Iris pigment epithelial cell (primary cell): Measurements from ENCODE around the gene CDK9.
"Not testable (repeated sequence)": the region's sequence is repeated elsewhere in the genome, so short reads cannot be mapped to it uniquely, and the experiment has no call there.

Experiments used
- DNase-seq: peaks from one replicate; pipeline ENCODE4 v3.0.0-alpha.2; 2011; ENCODE audit warnings: low read depth

CDK9 gene

DNA sequence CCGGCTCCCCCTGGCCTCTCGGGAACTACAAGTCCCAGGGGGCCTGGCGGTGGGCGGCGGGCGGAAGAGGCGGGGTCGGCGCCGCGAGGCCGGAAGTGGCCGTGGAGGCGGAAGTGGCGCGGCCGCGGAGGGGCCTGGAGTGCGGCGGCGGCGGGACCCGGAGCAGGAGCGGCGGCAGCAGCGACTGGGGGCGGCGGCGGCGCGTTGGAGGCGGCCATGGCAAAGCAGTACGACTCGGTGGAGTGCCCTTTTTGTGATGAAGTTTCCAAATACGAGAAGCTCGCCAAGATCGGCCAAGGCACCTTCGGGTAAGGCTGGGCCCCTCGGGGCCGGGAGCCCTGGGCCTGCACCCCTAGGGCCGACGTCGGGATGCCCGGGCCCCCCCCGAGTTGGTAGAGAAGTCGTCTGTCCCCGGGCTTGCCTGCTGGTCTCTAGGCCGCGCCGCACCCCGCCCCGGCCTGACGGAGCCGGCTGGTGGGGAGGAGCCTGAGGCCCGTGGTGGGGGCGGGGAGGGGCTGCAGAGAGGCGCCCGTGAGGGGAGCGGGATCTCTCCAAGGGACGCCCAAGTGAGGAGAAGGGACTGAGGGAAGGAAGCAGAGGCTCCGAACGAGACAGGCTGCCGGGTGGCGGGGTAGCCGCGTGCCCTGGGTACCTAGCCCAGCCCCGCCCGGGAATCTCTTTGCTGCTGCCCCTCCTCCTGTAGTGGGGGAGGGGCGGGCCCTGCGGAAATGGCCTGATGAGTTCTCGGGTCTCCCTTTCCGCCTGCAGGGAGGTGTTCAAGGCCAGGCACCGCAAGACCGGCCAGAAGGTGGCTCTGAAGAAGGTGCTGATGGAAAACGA lies at the start of gene CDK9:
TSS of gene CDK9 (plus strand) at position 102 of the 840 bp plus-strand sequence. CDS start at position 217, 115 bp downstream.
- peak; percentile 92 for DNase-seq

GRCh38 chr9:127738666-127739065 lies 47.2 kb upstream of the CDK9 start:
- DNase-seq: no peak

DNA sequence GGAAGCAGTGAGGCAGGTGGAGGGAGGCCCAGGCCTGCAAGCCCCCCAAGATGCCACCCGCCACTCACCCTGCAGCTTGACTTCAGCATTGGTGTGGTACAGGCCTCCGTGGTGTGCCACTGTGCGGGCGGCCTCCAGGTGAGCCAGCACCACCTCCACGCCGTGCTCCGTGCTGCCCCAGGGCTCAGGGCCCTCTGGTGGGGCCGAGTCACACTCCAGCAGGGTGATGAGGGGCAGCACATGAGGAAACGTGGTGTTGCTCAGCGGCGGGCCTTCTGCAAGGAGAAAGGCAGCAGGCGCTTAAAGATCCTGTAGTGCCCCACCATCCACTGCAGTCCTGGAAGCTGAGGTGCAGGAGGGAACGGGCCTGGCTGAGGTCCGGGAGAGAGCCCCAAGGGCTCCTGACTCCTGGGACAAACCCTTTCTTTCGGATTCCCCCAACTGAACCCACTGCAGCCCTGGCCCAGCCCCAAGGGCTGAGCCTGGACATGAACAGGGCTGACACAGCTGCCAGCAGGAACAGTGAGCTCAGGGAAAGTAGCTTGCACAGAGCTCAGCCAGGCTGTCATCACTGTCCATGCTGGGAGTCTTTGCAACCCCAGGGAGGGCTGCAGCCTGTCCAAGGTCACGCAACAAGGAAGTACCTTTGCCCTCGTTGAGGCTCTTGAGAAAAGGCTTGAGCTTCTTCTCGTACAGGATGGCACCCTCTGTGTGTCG lies 46.1 kb upstream of the CDK9 start:
- no peak for DNase-seq

GRCh38 chr9:127741831-127742434 lies 43.9 kb upstream of the CDK9 start:
- DNase-seq: no peak

DNA sequence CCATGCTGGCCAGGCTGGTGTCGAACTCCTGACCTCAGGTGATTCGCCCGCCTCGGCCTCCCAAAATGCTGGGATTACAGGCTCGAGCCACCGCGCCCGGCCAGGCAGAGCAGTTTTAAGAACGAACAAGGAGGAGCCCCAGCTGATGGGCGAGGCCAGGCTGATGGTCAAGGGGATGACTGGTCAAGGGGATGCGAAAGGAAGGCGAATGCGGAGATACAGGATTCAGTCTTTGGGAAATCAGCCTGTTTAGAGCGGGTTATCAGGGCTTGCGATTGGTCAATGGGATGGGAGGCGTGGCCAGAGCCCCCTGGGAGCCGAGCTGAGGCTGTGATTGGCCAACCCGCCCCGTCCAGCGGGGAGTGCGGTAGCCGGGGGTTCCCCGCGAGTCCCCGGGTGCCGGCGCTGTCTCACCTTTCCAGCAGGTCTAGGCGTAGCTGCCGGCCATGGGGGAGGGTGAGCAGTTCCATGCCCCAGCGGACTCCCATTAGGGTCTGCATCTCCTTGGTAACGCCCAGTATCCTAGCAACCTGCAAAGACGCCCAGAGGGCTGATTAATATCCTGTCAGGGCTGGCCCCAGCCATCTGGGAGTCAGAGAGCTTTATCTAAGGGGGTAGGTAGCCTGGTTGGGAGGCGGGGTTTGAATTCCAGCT lies 43.3 kb upstream of the CDK9 start:
- no peak for DNase-seq

DNA sequence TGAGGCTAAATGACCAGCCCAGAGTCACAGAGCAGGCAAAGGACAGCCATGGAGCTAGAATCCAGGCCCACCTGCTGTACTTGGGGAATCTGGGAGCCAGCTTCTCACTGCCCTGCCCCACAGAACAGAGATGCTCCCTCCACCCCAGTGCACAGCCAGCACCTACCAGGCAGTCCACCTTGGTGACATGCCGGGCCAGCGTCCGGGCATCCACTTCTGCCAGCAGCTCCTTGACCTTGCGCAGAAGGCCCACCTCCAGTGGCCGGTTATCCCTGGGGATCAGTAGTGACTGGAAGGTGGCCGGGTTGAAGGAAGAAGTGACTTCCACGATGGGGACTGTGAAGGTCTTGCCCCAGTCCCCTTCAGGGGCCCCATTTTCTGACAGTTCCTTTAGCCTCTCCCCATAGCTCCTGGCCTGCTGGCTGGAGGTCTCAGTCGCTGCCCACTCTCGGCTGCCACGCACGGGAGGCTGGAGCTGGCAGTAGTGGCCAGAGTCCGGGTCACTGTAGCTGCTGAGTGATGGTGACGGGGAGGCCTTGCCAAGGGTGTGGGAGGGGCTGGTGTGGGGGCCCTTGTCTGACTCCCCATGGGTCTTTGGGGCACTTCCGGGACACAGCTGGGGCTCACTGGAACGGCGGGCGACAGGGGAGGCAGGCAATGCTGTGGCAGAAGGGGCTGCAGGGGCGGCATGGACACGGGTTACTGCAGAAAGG lies 41.3 kb upstream of the CDK9 start:
- no peak for DNase-seq

- no peak for DNase-seq
Observed at GRCh38 chr9:127746959-127747569, 38.8 kb upstream of the CDK9 start.

- no peak for DNase-seq
Observed at GRCh38 chr9:127749090-127749787, 36.6 kb upstream of the CDK9 start.

DNA sequence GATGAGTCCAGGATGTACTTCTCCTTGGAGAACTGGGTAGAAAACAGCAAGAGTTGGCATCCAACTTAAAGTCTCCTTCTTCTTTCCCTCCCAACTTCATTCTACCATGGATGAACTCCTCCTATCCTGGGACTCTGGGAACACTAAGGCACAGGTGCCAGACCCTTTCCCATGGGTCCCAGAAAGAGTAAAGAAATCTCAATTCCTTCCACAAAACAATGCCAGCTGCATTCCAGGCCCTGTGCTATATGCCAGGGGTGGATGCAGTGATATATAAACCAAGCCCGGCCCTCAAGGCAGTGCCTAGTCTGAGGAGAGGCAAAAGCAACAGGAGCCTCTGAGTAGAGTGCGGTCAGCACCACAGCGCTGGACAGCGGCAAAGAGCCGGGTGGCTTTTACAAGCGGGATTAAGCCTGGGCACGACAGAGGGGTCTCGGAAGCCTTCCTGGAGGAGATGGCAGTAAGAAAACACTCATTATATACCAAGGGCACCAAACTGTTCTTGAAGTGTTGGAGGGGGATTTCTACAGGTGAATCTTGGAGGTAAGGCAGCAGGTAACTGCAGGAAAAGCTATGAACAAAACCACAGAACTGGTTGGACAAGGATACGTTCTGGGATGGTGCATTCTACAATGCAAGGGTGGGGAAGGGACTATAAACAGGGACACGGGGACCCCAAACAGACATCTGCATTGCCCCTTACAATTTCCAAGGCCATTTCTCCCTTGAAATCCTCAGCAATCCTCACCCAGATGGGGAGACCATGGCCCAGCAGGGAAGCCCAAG lies 34.4 kb upstream of the CDK9 start:
- DNase-seq: no peak

DNA sequence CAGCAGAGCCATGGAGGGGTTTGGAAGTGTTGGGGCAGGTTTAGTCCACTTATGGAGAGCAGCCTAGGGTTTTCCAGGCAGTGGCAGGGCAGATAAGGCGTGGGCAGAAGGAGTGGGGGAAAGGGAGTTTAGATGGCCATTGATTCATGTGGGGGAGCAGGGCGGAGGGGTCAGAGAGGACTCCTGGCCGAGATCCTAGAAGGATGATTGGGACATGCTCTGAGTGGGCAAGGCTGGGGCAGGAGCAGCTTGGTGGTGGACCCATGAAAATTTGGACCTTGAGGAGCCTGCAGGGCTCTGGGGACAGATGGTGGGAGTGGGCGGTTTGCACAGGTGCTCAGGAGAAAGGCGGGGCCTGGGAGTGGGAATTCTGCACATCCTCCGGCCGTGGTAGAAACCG lies 32.7 kb upstream of the CDK9 start:
- no peak for DNase-seq

GRCh38 chr9:127753622-127754021 lies 32.2 kb upstream of the CDK9 start:
- no peak for DNase-seq

DNA sequence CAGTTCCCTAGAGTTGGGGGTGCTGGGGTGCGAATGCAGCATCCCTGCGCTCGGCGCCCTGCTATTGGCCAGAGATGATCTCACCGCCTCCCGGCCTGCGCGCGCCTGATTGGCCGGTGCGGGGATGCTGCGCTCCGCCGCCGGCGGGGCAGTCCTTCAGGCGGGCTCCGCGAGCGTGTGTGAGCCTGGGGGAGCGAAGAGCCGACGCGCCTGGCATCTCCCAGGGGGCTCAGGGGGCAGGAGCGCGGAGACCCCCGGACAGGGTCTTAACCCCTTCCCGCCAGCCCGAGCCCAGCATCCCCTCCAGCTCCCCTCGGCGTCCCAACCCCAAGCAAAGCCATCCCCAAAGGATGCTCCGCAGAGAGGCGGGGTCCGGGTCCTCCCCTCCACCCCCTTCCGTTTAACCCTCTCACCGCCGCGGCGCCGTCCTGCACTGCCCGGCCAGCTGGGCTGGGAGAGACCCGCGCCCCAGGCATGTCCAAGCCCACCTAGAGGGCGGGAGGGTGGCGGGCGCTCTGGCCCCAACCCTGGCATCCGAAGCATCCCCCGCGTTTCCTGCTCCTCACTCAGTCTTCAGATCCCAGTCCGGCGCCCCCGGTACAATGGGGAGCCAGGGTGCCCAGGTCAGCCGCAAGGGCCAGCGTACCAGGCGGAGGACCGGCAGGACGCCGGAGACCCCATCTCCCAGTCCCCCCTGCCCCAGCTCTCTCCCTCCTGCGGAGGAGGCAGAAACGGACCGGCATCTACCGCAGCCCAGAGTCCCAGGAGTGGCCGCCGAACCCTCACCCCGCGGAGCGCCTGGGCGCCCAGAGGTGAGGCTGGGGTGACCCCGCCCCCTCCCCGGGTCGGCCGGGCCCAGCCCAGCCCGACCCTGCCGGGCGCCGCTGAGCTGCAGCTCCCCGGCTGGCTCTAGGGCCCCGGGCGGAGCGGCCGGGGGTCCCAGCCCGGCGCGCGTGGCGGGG lies 31.5 kb upstream of the CDK9 start:
- no peak for DNase-seq

- no peak for DNase-seq
Observed at GRCh38 chr9:127755061-127756060, 30.5 kb upstream of the CDK9 start.

- DNase-seq: no peak
Observed at GRCh38 chr9:127756233-127756632, 29.6 kb upstream of the CDK9 start.

DNA sequence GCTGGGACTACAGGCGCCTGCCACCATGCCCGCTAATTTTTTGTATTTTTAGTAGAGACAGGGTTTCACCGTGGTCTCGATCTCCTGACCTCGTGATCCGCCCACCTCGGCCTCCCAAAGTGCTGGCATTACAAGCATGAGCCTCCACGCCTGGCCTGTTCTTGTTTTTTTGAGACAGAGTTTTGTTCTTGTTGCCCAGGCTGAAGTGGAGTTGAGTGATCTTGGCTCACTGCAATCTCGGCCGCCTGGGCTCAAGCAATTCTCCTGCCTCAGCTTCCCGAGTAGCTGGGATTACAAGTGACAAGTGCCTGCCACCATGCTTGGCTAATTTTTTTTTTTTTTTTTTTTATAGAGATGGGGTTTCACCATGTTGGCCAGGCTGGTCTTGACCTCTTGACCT lies 29.1 kb upstream of the CDK9 start:
- not testable (repeated sequence) for DNase-seq

DNA sequence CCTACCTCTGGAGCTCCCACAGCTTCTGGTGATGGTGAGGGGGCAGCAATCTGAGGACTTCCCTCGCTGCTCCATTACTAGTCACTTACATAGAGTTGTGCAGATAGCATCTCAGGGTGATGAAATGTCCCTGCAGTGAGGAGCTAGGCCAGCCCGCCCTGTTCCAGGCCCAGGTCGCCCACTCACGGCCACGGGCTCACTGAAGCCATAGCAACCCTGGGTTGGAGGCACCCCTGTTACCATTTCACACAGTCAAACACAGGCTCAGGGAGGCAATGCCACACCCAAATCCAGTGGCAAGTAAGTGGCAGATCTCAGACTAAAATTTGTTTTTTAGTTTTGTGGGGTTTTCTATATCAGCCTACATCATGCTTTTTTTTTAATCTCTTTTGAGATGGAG lies 27.0 kb upstream of the CDK9 start:
- DNase-seq: no peak

- no peak for DNase-seq
Observed at GRCh38 chr9:127761061-127761460, 24.8 kb upstream of the CDK9 start.
